GM19395 (cell line): ENCODE results near the gene TOB2.
"Not testable (repeated sequence)": the region's sequence is repeated elsewhere in the genome, so short reads cannot be mapped to it uniquely, and the experiment has no call there.

Experiments
- ATAC-seq: cut with Tn5 transposase; IDR thresholded peaks from one replicate; pipeline ENCODE4 v1.9.1; 2021; ENCODE audit warnings: mild to moderate bottlenecking, moderate library complexity; ENCODE audit not compliant: unreplicated experiment

Gene TOB2

GRCh38 chr22:41429951-41430332 lies 16.7 kb downstream of the TOB2 start:
- no peak for ATAC-seq

GRCh38 chr22:41429232-41429950 lies 17.2 kb downstream of the TOB2 start:
- ATAC-seq: no peak

- no peak for ATAC-seq
Measured at GRCh38 chr22:41425660-41426365, 20.8 kb downstream of the TOB2 start.

GRCh38 chr22:41418717-41419116 lies 27.9 kb downstream of the TOB2 start:
- no peak for ATAC-seq

GRCh38 chr22:41417622-41418390 lies 28.8 kb downstream of the TOB2 start:
- no peak for ATAC-seq

- ATAC-seq: no peak
Measured at GRCh38 chr22:41415554-41415953, 31.0 kb downstream of the TOB2 start.

GRCh38 chr22:41411021-41411851 lies 35.4 kb downstream of the TOB2 start:
- no peak for ATAC-seq

GRCh38 chr22:41410311-41410751 lies 36.3 kb downstream of the TOB2 start:
- no peak for ATAC-seq

- ATAC-seq: no peak
Measured at GRCh38 chr22:41408665-41409064, 37.9 kb downstream of the TOB2 start.

GRCh38 chr22:41407433-41407832 lies 39.2 kb downstream of the TOB2 start:
- ATAC-seq: no peak

- ATAC-seq: no peak
Measured at GRCh38 chr22:41406410-41406809, 40.2 kb downstream of the TOB2 start.

- no peak for ATAC-seq
Measured at GRCh38 chr22:41405588-41405987, 41.0 kb downstream of the TOB2 start.

GRCh38 chr22:41403532-41404318 lies 42.9 kb downstream of the TOB2 start:
- ATAC-seq: peak; percentile 61

GRCh38 chr22:41402851-41403250 lies 43.8 kb downstream of the TOB2 start:
- not testable (repeated sequence) for ATAC-seq

GRCh38 chr22:41401781-41402648 lies 44.6 kb downstream of the TOB2 start:
- no peak for ATAC-seq

GRCh38 chr22:41398921-41399320 lies 47.7 kb downstream of the TOB2 start:
- no peak for ATAC-seq

- ATAC-seq: no peak
Measured at GRCh38 chr22:41397143-41397811, 49.3 kb downstream of the TOB2 start.

GRCh38 chr22:41395531-41396240 lies 50.9 kb downstream of the TOB2 start:
- ATAC-seq: no peak
